Type B pancreatic cell (in vitro differentiated cells): Measurements from ENCODE around the gene LAMTOR1. TPM values are rescaled to one million over a fixed set of nuclear protein-coding genes. Genes with fewer than 3 reads are reported as not detected.

Experiments used
- DNase-seq: peaks from one replicate; pipeline ENCODE4 v3.0.0; 2021; ENCODE audit warnings: mixed read lengths; ENCODE audit not compliant: unreplicated experiment; ENCODE audit errors: extremely low spot score
- H3K27ac Mint-ChIP-seq: 2 replicates; pipeline ENCODE4 v1.8.0; 2021; ENCODE audit warnings: mild to moderate bottlenecking, mixed read lengths
- H3K27me3 Mint-ChIP-seq: 2 replicates; pipeline ENCODE4 v1.8.0; 2021; ENCODE audit warnings: mixed read lengths
- H3K36me3 Mint-ChIP-seq: 2 replicates; pipeline ENCODE4 v1.8.0; 2021; ENCODE audit warnings: mixed read lengths
- H3K4me1 Mint-ChIP-seq: one replicate; pipeline ENCODE4 v1.8.0; 2021; ENCODE audit warnings: mixed read lengths; ENCODE audit not compliant: unreplicated experiment
- H3K4me3 Mint-ChIP-seq: 2 replicates; pipeline ENCODE4 v1.8.0; 2021; ENCODE audit warnings: mild to moderate bottlenecking, mixed read lengths
- H3K9me3 Mint-ChIP-seq: 2 replicates; pipeline ENCODE4 v1.8.0; 2021; ENCODE audit warnings: mixed read lengths
- CTCF ChIP-seq: fragments of 200-600 bp; sonication (generic); conservative IDR thresholded peaks from 2 replicates; pipeline ENCODE4 v1.5.0; 2021; ENCODE audit warnings: antibody characterized with exemption, mild to moderate bottlenecking
- total RNA-seq: library from RNA; stranded (reverse); gene quantifications from 2 replicates; pipeline ENCODE4 v1.2.1, GENCODE V29; 2021; ENCODE audit warnings: low replicate concordance

Gene LAMTOR1
- total RNA-seq, 1 donor from 2014 or later, result 73.0 TPM

GRCh38 chr11:72111300-72112142 is 8.4 kb upstream of the LAMTOR1 start:
- Mint-ChIP-seq H3K36me3 (peaks cover 5% of the 10 kb centered on the region), H3K9me3 (no peaks in the 10 kb centered on the region), H3K27ac (peak overlapping the region; percentile 100), H3K4me3 (peak overlapping the region; percentile 95), H3K4me1 (peaks cover 11% of the 10 kb centered on the region), H3K27me3 (peaks cover 7% of the 10 kb centered on the region)
- no peak for DNase-seq
- no peak for TF ChIP-seq CTCF

GRCh38 chr11:72105888-72106287 is 2.8 kb upstream of the LAMTOR1 start, which contains the start of gene TOMT:
TSS of gene TOMT (plus strand) at chr11:72105924. CDS start at chr11:72105952, 28 bp downstream.
- Mint-ChIP-seq H3K4me1 (peaks cover 30% of the 10 kb centered on the region), H3K27ac (peak within 1 kb of the TSS; percentile 17), H3K27me3 (no peaks in the 10 kb centered on the region), H3K36me3 (peaks cover 12% of the 10 kb centered on the region), H3K9me3 (peaks cover 8% of the 10 kb centered on the region), H3K4me3 (no peak within 1 kb of the TSS)
- no peak for DNase-seq
- no peak for TF ChIP-seq CTCF

GRCh38 chr11:72103754-72104167 is 664 bp upstream of the LAMTOR1 start:
- H3K9me3 Mint-ChIP-seq, result peaks cover 8% of the 10 kb centered on the region
- H3K4me1 Mint-ChIP-seq, result peaks cover 36% of the 10 kb centered on the region
- H3K4me3 Mint-ChIP-seq, result peak overlapping the region; percentile 93
- H3K27me3 Mint-ChIP-seq, result no peaks in the 10 kb centered on the region
- TF ChIP-seq CTCF, result peak; percentile 53
- H3K27ac Mint-ChIP-seq, result peak overlapping the region; percentile 92
- DNase-seq, result no peak
- peaks cover 14% of the 10 kb centered on the region for H3K36me3 Mint-ChIP-seq

- Mint-ChIP-seq H3K9me3 (peaks cover 8% of the 10 kb centered on the region), H3K36me3 (peaks cover 14% of the 10 kb centered on the region), H3K27ac (peak overlapping the region; percentile 92), H3K27me3 (no peaks in the 10 kb centered on the region), H3K4me3 (peak overlapping the region; percentile 93), H3K4me1 (peaks cover 36% of the 10 kb centered on the region)
- TF ChIP-seq CTCF, result no peak
- DNase-seq, result no peak
These were observed 509 bp downstream of the LAMTOR1 start for GRCh38 chr11:72102631-72102945.

GRCh38 chr11:72102162-72102561 is 935 bp downstream of the LAMTOR1 start:
- no peak for TF ChIP-seq CTCF
- Mint-ChIP-seq H3K36me3 (peaks cover 14% of the 10 kb centered on the region), H3K4me3 (peak overlapping the region; percentile 93), H3K27ac (peak overlapping the region; percentile 92), H3K27me3 (no peaks in the 10 kb centered on the region), H3K4me1 (peaks cover 36% of the 10 kb centered on the region), H3K9me3 (peaks cover 8% of the 10 kb centered on the region)
- DNase-seq, result no peak
